Motor neuron (in vitro differentiated cells): ENCODE measurements around the gene GRIK3. TPM values are rescaled to one million over a fixed set of nuclear protein-coding genes. Genes with fewer than 3 reads are reported as not detected.
A peak's percentile ranks its signal among the peaks of the same experiment; 100 is the strongest.

Experiments
- ATAC-seq, 8 experiments: fragments of 200-7000 bp; cut with Tn5 transposase; replicated peaks in 6 of 8; 2 replicates each; pipeline ENCODE4 v1.8.0; 2021; ENCODE audit warnings: mild to moderate bottlenecking in 8 of 8, moderate library complexity in 8 of 8
- H3K27ac ChIP-seq, 2 donors: fragments of 250-450 bp; sonication (Bioruptor Pico); 2 replicates each; pipeline ENCODE4 v1.9.0; 2021; ENCODE audit warnings: antibody characterized with exemption in 2 of 2, mild to moderate bottlenecking in 2 of 2, moderate library complexity in 1 of 2
- H3K4me1 ChIP-seq, 2 donors: fragments of 250-450 bp; sonication (Bioruptor Pico); replicated peaks in 1 of 2; 2 replicates each; pipeline ENCODE4 v1.6.1; 2021; ENCODE audit warnings: antibody characterized with exemption in 2 of 2, mild to moderate bottlenecking in 2 of 2, moderate library complexity in 1 of 2
- H3K4me3 ChIP-seq, 5 donors: fragments of 250-450 bp; sonication (Bioruptor Pico); 2 replicates each; pipeline ENCODE4 v1.9.0; 2021; ENCODE audit warnings: antibody characterized with exemption in 5 of 5, mild to moderate bottlenecking in 5 of 5, moderate library complexity in 4 of 5
- WGBS, 10 experiments: fragments of 450-650 bp; shearing (Covaris generic); methylation state at CpG; one replicate each; pipeline ENCODE4 v1.0.0; 2022; 5-methylcytosine and 5-hydroxymethylcytosine counted together
- in situ Hi-C, 9 experiments: fragments of 400-800 bp; cut with MboI; loops; one replicate each; pipeline ENCODE4 v1.15.0; 2021; ENCODE audit warnings: low sequenced_read_pairs in 9 of 9, low pct_unique_long_range_greater_than_20kb in 2 of 9; ENCODE audit not compliant: unreplicated experiment in 9 of 9
- total RNA-seq, 8 experiments: library from RNA; unstranded; fragments of 300-600 nt; gene quantifications; 2 replicates each; pipeline versions ENCODE4 v1.2.3 to v1.2.4, GENCODE V29; 2022

Gene GRIK3
- total RNA-seq, 8 experiments from 2014 or later, result 0.73 to 21.1 (median 11.9) TPM

DNA sequence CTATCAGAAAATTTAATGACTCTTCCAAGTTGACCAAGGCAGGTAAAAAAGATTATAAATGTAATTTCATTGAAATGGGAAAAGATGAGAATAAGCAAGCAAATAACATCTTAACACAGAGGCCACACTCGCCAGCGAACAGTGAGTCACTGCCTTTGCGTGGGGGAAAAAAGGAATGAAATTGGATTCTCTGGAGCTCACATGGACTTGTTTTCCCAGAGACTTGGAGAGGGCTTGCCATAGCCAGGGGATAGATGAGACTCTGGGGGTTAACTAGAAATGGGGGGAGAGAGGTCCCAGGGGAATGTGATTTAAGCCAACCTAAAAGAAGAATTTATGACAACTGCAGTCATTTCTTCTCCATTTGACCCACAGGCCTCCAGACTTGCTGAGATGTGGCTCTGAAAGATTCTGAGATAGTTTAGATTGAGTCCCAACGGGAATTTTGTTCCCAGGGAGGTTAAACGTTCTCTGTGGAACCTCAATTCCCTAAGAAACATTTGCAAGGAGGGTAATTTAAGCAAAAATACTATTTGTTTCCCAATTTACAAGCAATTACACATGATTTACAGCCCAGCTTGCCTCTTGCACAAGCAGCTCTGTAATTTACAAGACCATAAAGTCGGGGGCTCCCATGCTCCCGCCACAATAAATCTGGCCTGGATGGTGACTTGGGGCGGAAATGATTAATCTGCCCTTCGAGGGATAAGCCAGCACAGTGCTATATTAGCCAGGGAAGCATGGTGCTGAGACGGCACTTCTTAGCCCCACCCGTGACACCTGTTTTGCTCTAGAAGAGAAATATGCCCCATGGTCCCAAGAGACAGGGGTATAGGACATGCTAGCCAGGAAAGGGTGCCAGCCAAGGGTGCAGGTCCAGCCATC is 68.8 kb downstream of the GRIK3 start:
- peak in 5 of 8 experiments; percentile 67 to 86 (median 83) for ATAC-seq
- 7 to 42% (median 25%) methylated on average over 1 to 11 of the region's 11 CpGs; no CpG with 5 or more reads in 2 of the 10 experiments for WGBS, 10 experiments
- peaks cover 82% of the 10 kb centered on the region in 2 donors for H3K4me1 ChIP-seq
- in situ Hi-C loops, result no loop called here
- no peak overlapping the region for H3K4me3 ChIP-seq
- peak overlapping the region in 1 of 2 donors; percentile 33 for H3K27ac ChIP-seq

DNA sequence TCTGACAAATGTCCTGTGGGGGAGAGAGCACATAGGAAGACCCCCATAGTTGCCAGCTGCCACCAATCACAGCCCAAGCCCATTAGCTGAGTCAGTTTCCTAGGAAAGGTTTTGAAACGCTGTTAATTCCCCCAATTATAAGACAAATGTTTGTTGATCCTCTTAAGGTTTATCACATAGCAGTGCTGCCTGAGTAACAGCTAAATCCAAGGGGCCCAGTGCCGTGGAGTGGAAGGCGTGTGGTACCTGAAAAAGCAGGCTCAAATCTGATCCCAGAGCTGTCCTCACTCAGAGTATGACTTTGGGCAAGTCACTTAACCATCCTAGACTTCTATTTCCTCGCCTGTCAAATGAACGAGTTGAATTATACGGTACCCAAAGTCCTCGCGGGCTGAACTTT is 69.5 kb downstream of the GRIK3 start:
- no peak for ATAC-seq
- in situ Hi-C loops, result no loop called here
- H3K4me1 ChIP-seq, result peaks cover 84 to 85% of the 10 kb centered on the region in 2 donors

DNA sequence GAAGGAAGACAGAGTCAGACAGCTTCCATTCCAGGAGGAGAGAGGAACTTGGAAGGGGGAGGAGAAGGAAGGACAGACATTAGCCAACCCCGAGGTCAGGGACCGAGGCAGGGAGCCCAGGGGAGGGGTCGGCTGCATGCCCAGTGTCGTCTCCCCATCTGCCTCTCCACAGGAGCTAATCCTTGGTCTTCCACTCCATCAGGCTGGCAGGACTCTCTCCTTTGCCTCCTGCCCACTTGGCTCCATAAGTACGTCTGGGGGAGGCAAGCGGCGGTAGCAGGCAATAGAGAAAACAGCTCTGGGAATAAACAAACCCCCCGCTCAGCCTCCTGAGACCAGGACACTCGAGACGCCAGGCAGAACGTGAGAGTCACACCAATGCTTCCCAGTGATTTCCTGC is 71.3 kb downstream of the GRIK3 start:
- H3K4me1 ChIP-seq, result peaks cover 71 to 76% of the 10 kb centered on the region in 2 donors
- no peak overlapping the region for H3K27ac ChIP-seq
- no peak for ATAC-seq
- no peak overlapping the region for H3K4me3 ChIP-seq
- in situ Hi-C loops, result no loop called here
- 4 to 82% (median 56%) methylated on average over 2 to 11 of the region's 11 CpGs; no CpG with 5 or more reads in 2 of the 10 experiments for WGBS, 10 experiments

More for the DNA sequence above, 69.5 kb downstream of the GRIK3 start:
- 13 to 100% (median 79%) methylated on average over 1 to 8 of the region's 8 CpGs; no CpG with 5 or more reads in 1 of the 10 experiments for WGBS, 10 experiments
- H3K27ac ChIP-seq, result no peak overlapping the region
- H3K4me3 ChIP-seq, result no peak overlapping the region

DNA sequence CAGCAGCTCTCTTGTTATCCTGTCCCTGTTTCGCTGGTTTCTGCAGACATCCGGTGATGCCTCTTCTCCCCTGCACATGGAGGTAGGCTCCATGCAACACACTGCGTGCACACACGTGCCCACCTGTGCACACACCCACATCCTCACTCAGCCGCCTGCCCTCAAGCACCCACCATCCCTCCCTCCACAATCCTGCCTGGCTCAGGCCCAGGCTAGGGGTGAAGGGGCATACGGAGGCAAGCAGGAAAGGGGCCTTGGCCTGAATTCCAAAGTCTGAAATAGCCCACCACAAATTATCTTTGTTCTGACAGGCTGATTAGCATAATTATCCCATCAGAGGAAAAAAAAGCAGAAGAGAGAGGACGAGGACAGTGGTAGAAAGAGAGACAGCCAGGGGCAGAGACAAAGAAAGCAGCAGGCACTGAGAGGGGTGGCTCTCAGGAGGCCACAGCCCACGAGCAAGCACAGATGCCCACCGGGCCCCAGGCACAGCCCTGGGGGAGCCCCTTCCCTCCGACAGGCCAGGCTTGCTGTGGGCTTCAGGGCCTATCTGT is 73.2 kb downstream of the GRIK3 start:
- Histone ChIP-seq H3K4me3 (no peak overlapping the region), H3K27ac (peak overlapping the region; percentile 9 to 60), H3K4me1 (peaks cover 53 to 58% of the 10 kb centered on the region in 2 donors)
- WGBS, 10 experiments, result 0 to 83% (median 42%) methylated on average over 1 to 10 of the region's 10 CpGs; no CpG with 5 or more reads in 3 of the 10 experiments
- in situ Hi-C loops, result no loop called here
- peak in 5 of 8 experiments; percentile 45 to 61 (median 58) for ATAC-seq

DNA sequence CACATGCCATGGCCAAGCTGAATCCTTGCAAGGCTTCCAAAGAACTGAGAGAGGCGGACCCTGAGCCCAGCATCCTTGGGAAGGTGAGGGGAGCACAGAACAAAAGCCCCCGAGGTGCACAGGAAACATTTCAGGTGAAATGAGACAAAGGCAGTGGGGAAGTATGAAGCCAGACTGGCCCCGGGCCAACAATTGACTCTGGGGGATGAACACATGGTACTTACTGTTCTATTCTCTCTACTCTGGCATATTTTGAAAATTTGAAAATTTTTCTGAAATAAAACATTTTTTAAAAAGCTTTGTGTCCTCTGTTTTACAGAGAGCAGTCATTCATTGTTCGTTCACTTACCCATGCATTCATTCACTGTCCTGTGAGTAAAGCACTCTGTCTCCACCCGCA is 77.7 kb downstream of the GRIK3 start:
- WGBS, 10 experiments, result 56 to 94% (median 81%) methylated on average over 1 to 5 of the region's 5 CpGs; no CpG with 5 or more reads in 4 of the 10 experiments
- ATAC-seq, result no peak
- H3K27ac ChIP-seq, result no peak overlapping the region
- H3K4me3 ChIP-seq, result no peak overlapping the region
- H3K4me1 ChIP-seq, result peaks cover 26 to 36% of the 10 kb centered on the region in 2 donors
- in situ Hi-C loops, result no loop called here

DNA sequence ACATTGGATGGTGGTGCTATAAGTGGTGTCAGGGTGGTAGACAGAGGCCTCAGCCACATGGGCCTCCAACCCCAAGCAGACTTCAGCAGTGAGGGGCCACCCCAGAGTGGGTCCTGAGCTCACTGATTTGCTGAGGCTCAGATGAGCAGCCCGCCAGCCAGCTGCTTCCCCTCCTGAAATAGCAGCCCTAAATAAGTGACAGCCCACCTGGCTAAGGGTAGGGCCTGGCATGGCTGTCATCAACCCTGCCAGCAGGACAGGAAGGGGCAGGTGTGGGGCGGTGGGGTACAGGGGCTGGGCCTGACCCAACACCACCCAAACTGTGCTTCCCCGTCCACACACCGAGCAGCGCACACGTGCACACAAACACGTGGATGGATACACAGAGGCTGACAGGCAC is 79.3 kb downstream of the GRIK3 start:
- in situ Hi-C loops, result no loop called here
- Histone ChIP-seq H3K27ac (no peak overlapping the region), H3K4me3 (no peak overlapping the region), H3K4me1 (peaks cover 26 to 37% of the 10 kb centered on the region in 2 donors)
- no peak for ATAC-seq
- WGBS, 10 experiments, result 80% methylated on average over 1 of the region's 7 CpGs; no CpG with 5 or more reads in 9 of the 10 experiments

DNA sequence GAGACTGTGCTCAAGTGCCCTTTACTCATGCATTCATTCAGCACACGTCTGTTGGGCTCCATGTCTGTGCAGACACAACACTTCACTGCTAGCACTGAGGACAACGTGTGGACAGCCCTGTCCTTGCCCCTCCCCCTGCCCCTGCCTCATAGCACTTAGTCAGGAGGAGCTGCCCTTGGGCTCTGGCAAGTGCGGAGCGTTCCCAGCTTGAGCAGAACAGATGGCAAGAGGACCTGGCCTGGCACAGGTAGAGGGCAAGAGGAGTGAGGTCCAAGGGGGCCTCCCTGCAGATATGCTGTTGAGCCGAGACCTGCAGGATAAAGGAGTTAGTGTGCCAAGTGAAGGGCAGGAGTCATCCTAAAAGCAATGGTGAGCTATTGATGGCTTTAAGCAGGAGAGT is 81.3 kb downstream of the GRIK3 start:
- in situ Hi-C loops, result no loop called here

DNA sequence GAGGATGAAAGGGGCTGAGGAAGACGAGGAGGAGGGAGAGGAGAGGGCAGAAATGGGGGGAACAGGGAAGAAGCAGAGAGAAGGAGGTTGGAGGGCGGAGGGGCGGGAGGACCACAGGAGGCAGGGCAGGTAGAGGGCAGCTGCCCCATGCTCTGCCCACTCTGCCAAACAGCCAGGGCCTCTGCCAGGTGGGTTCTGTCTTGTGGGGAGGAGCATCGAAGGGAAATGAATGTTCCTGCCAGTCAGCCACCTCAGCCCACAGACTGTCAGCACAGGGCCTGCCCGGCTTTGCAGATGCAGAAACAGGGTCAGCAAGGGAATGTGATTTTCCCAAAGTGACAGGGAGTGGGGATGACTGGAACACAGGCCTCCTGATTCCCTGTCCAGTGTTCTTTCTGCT is 82.6 kb downstream of the GRIK3 start:
- peak in 2 of 8 experiments; percentile 1 to 11 for ATAC-seq
- Histone ChIP-seq H3K4me3 (no peak overlapping the region), H3K27ac (no peak overlapping the region), H3K4me1 (peaks cover 26 to 37% of the 10 kb centered on the region in 2 donors)
- whole genome bisulfite sequencing, 10 experiments, result 80 to 86% (median 86%) methylated on average over 1 to 2 of the region's 5 CpGs; no CpG with 5 or more reads in 7 of the 10 experiments
- in situ Hi-C loops, result no loop called here

More for the DNA sequence above, 81.3 kb downstream of the GRIK3 start:
- Histone ChIP-seq H3K4me1 (peaks cover 26 to 37% of the 10 kb centered on the region in 2 donors), H3K4me3 (no peak overlapping the region), H3K27ac (no peak overlapping the region)
- 0 to 100% (median 69%) methylated on average over 1 to 4 of the region's 5 CpGs; no CpG with 5 or more reads in 4 of the 10 experiments for WGBS, 10 experiments
- no peak for ATAC-seq

DNA sequence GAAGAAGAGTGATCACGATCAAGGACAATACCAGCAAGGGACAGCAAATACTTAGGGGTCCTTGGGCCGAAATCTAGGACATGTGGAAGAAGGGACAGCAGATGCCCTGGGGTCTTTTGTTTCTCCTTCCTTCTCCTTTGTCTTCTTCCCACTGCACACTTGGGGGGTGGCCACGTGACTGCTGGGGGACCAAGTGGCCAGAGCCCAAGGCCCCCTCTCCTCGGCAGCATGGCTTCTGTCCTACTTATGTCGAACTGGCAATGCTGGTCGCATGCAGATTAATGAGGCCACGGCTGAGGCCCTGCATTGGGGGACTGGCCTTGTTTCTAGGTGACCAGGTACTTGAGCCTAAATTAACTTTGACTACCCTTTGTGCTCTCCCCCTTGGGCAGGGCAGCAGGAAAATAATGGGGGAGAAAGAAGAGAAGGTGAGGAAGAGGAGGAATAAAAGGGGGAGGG is 83.0 kb downstream of the GRIK3 start:
- WGBS, 10 experiments, result 0 to 80% (median 39%) methylated on average over 1 to 7 of the region's 7 CpGs; no CpG with 5 or more reads in 1 of the 10 experiments
- H3K4me3 ChIP-seq, result no peak overlapping the region
- in situ Hi-C loops, result no loop called here
- peak overlapping the region in 1 of 2 donors; percentile 4 for H3K27ac ChIP-seq
- peak in 5 of 8 experiments; percentile 35 to 59 (median 46) for ATAC-seq
- peaks cover 26 to 37% of the 10 kb centered on the region in 2 donors for H3K4me1 ChIP-seq

DNA sequence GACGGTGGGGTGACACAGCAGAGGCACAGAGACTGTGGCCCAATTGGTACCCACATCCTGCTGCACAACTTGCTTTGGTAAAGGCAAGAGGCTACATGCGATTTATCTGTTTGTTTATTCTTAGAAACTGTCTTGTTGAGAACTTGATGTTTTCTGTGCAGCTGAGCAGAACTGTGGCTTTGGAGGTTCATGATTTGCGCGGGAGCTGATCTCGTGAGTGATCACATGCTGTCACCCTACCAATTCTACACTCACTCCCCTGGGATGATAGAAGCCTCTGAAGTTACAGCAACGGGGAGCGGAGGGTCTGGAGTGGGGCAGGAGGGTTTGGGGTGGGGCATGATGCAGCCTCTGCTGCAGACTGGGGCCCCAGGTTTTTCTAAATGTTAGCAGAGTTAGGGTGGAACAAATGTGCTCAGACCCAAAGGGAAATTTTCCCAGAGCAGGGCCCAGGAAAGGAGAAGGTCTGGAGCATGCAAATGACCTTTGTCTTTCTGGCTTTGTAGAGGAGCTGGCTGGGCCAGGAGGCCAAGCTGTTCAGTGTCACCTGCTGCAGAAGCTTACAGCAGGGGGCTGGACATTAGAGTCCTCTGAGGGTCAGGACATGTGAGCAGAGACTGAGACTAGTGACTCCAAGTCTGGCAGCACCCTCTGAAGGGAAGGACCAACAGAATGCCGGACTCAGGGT is 83.6 kb downstream of the GRIK3 start:
- H3K27ac ChIP-seq, result peak overlapping the region in 1 of 2 donors; percentile 4
- H3K4me3 ChIP-seq, result no peak overlapping the region
- WGBS, 10 experiments, result 0 to 84% (median 73%) methylated on average over 1 to 6 of the region's 8 CpGs; no CpG with 5 or more reads in 3 of the 10 experiments
- in situ Hi-C loops, result no loop called here
- ATAC-seq, result peak in 5 of 8 experiments; percentile 21 to 59 (median 51)
- H3K4me1 ChIP-seq, result peaks cover 26 to 37% of the 10 kb centered on the region in 2 donors

DNA sequence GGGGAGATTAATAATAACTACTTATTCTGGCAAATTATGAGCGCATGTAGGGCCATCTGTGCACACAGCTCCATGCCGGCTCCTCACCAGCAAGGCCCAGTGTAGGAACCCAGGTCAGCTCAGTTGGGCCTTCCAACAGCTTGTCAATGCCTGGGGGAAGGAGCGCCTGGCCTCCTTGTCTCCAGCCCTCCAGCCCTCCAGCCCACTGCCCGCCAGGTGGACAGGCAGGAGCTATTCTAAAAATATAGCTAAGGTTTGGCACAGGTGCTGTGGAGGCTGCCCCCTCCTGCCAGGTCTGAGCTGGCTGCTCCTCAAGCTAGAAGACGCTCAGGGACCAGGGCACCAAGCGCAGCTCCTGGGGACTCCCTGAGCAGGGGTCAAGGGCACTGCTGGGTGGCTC is 85.7 kb downstream of the GRIK3 start:
- in situ Hi-C loops, result loop anchor here in 1 of 9 experiments (25.0 kb wide), 1 partner anchor 89 kb away; the partner anchor contains the start of gene GRIK3
- ATAC-seq, result no peak
- 17 to 100% (median 95%) methylated on average over 1 to 4 of the region's 6 CpGs; no CpG with 5 or more reads in 4 of the 10 experiments for WGBS, 10 experiments

DNA sequence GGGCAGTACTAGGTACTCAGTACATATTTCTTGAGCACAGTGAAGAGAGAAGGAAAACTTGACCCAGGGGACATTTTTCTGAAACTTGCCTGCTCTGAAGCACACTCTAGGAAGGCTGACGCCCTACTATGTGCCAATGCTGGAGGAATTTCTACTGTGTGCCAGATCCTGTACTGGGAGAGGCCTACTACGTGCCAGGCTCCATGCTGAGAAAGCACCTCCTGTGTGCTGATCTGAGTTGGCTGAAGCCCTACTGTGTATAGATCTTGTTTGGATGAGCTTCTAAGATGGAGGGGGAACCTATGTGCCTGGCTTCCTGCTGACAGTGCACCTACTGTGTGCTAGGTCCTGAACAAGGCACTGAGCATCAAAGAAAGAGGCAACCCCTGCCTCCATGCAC is 86.2 kb downstream of the GRIK3 start:
- ATAC-seq, result no peak
- Histone ChIP-seq H3K27ac (no peak overlapping the region), H3K4me3 (no peak overlapping the region), H3K4me1 (peaks cover 21 to 38% of the 10 kb centered on the region in 2 donors)
- in situ Hi-C loops, result loop anchor here in 1 of 9 experiments (25.0 kb wide), 1 partner anchor 89 kb away; the partner anchor contains the start of gene GRIK3
- 62 to 100% (median 84%) methylated on average over 1 to 2 of the region's 2 CpGs; no CpG with 5 or more reads in 6 of the 10 experiments for WGBS, 10 experiments

More for the DNA sequence above, 85.7 kb downstream of the GRIK3 start:
- Histone ChIP-seq H3K4me1 (peaks cover 20 to 43% of the 10 kb centered on the region in 2 donors), H3K27ac (no peak overlapping the region), H3K4me3 (no peak overlapping the region)
